ENCODE results near the gene CUZD1. TPM values are rescaled to one million over a fixed set of nuclear protein-coding genes. Genes with fewer than 3 reads are reported as not detected.

The CUZD1 gene, protein sequence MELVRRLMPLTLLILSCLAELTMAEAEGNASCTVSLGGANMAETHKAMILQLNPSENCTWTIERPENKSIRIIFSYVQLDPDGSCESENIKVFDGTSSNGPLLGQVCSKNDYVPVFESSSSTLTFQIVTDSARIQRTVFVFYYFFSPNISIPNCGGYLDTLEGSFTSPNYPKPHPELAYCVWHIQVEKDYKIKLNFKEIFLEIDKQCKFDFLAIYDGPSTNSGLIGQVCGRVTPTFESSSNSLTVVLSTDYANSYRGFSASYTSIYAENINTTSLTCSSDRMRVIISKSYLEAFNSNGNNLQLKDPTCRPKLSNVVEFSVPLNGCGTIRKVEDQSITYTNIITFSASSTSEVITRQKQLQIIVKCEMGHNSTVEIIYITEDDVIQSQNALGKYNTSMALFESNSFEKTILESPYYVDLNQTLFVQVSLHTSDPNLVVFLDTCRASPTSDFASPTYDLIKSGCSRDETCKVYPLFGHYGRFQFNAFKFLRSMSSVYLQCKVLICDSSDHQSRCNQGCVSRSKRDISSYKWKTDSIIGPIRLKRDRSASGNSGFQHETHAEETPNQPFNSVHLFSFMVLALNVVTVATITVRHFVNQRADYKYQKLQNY
- total RNA-seq (ENCODE audit: low replicate concordance), result 0.86 TPM in 1 of 2 replicates, not detected in the other
- long read RNA-seq, partial matches to known transcripts, result 0 of 4 reads
- long read RNA-seq, other reads (novel, unspliced or antisense), result 0 of 4 reads

DNA sequence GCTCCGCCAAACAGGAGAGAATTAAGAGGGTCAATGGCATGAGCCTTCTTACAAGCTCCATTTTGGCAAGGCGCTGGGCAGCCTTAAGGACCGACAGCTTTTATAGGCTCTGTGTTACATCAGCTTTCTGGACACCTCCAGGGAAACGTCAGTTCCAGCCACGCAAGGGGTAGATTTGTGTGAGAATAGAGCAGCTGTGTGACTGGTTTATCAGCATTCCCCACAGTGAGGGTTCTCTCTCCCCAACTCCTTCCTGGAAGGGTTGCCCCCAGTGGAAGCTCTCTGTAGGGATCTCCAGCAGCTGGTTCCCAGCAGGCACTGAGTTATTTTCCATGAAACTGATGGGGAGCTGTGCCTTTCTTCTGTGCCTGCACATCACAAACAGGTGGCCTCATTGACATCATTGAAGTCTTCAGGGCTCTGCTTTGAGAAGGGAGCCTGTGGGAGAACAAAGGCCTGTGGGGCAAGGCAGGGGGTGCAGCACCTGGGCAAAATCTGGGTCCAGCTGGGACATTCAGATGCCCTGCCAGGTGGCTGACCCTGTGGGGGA is at the start of gene CUZD1:
Gene CUZD1 (minus strand): TSS at position 75 of the 550 bp plus-strand sequence. CDS start 14 bp downstream, at position 61.
- Mint-ChIP-seq H3K4me3 (no peak within 1 kb of the TSS), H3K9me3 (peaks cover 4% of the 10 kb centered on the region), H3K36me3 (no peaks in the 10 kb centered on the region), H3K27ac (no peak within 1 kb of the TSS), H3K27me3 (peaks cover 11% of the 10 kb centered on the region), H3K4me1 (ENCODE audit: unreplicated experiment) (no peaks in the 10 kb centered on the region)
- TF ChIP-seq, protein P1, sequence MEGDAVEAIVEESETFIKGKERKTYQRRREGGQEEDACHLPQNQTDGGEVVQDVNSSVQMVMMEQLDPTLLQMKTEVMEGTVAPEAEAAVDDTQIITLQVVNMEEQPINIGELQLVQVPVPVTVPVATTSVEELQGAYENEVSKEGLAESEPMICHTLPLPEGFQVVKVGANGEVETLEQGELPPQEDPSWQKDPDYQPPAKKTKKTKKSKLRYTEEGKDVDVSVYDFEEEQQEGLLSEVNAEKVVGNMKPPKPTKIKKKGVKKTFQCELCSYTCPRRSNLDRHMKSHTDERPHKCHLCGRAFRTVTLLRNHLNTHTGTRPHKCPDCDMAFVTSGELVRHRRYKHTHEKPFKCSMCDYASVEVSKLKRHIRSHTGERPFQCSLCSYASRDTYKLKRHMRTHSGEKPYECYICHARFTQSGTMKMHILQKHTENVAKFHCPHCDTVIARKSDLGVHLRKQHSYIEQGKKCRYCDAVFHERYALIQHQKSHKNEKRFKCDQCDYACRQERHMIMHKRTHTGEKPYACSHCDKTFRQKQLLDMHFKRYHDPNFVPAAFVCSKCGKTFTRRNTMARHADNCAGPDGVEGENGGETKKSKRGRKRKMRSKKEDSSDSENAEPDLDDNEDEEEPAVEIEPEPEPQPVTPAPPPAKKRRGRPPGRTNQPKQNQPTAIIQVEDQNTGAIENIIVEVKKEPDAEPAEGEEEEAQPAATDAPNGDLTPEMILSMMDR (conservative IDR thresholded peaks at IDR 0.05), result no peak
- DNase-seq (ENCODE audit: extremely low spot score, unreplicated experiment), result no peak

DNA sequence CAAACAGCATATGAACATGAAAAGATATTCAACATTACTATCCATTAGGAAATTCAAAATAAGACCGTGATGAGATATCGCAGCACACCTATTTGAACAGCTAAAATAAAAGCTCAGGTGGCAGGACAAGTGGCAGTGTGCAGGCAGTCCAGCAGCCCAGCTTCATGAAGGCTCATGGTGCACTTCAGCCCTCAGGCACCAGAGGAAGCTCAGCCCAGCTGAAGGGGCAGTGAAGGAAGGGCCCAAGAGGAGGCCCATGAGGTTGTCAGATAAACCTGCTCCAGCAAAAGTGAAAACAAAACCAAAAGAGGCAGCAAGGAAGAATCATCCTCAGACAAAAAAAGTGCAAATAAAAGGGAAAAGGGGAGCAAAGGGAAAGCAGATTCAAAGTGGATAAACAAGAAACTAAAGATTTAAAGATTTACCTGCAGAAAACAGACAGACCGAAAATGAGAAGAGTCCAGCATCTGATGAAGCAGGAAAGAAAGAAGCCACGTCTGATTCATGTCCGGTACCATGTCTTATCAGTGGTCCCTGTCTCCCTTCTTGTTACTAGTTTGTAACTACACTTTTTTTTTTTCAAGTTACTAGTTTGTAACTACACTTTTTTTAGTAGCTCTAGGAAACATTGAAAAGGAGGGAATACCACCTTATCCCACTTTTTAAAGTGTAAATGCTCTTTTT is 48.7 kb upstream of the CUZD1 start:
- Mint-ChIP-seq H3K27ac (no peak overlapping the region), H3K4me3 (no peak overlapping the region), H3K36me3 (no peaks in the 10 kb centered on the region), H3K27me3 (peaks cover 28% of the 10 kb centered on the region), H3K9me3 (no peaks in the 10 kb centered on the region), H3K4me1 (ENCODE audit: unreplicated experiment) (no peaks in the 10 kb centered on the region)
- DNase-seq (ENCODE audit: extremely low spot score, unreplicated experiment), result no peak
- TF ChIP-seq, protein P1 (conservative IDR thresholded peaks at IDR 0.05), result no peak

DNA sequence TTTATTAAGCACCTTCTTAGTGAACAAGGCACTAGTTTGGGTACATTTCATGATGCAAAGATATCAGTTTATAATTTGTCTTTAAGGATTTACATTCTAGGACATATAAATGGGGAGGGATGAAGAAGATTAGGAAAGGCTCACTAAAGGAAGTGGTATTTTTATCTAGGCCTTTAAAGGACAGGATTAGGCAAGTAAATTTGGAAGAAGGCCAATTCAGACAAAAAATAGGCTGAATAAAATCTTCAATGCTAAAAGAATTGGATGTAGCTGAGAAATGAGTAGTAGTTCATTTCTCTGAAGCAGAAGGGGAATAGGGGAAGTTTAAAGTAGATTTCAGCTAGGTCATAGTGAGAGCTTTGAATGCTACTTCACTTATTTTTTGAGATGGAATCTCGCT is 38.5 kb upstream of the CUZD1 start:
- peaks cover 37% of the 10 kb centered on the region for H3K27me3 Mint-ChIP-seq
- TF ChIP-seq, protein P1 (conservative IDR thresholded peaks at IDR 0.05), result no peak
- H3K27ac Mint-ChIP-seq, result no peak overlapping the region
- no peaks in the 10 kb centered on the region for H3K4me1 Mint-ChIP-seq (ENCODE audit: unreplicated experiment)
- H3K36me3 Mint-ChIP-seq, result no peaks in the 10 kb centered on the region
- DNase-seq (ENCODE audit: extremely low spot score, unreplicated experiment), result no peak
- H3K9me3 Mint-ChIP-seq, result no peaks in the 10 kb centered on the region
- no peak overlapping the region for H3K4me3 Mint-ChIP-seq

DNA sequence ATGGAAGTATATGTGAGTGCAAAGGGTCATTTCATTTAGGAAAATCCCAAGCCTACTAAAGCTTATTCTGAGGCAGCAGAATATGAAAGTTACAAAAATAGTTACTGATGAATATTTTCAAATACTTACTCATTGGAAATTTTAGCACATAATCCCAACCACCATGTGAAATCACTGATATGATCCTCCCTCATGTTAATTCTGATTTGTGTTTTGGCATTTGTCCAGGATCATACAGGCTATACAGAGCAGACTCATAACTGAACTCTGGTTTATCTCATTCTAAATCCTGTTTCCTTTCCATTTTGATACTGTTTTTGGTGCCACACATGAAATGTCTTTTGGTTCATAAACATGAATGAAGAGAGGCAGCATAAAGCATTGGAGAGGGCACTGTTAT is 37.1 kb upstream of the CUZD1 start:
- H3K4me1 Mint-ChIP-seq (ENCODE audit: unreplicated experiment), result no peaks in the 10 kb centered on the region
- TF ChIP-seq, protein P1 (conservative IDR thresholded peaks at IDR 0.05), result no peak
- peaks cover 40% of the 10 kb centered on the region for H3K27me3 Mint-ChIP-seq

More for the DNA sequence above, 37.1 kb upstream of the CUZD1 start:
- H3K9me3 Mint-ChIP-seq, result no peaks in the 10 kb centered on the region
- H3K27ac Mint-ChIP-seq, result no peak overlapping the region
- no peak for DNase-seq (ENCODE audit: extremely low spot score, unreplicated experiment)
- no peak overlapping the region for H3K4me3 Mint-ChIP-seq
- H3K36me3 Mint-ChIP-seq, result no peaks in the 10 kb centered on the region
